ENCODE data around the gene NABP2.

GRCh38 chr12:56230432-56231183 lies 6.5 kb downstream of the NABP2 start:
- TF ChIP-seq CTCF (IDR thresholded peaks at IDR 0.05) (no peak), POLR2A (IDR thresholded peaks at IDR 0.05) (no peak), POLR2AphosphoS5 (IDR thresholded peaks at IDR 0.05) (no peak)
